ENCODE measurements around the gene JSRP1.
A peak's percentile ranks its signal among the peaks of the same experiment; 100 is the strongest.
"Not testable (repeated sequence)": the region's sequence is repeated elsewhere in the genome, so short reads cannot be mapped to it uniquely, and the experiment has no call there.

The JSRP1 gene

DNA sequence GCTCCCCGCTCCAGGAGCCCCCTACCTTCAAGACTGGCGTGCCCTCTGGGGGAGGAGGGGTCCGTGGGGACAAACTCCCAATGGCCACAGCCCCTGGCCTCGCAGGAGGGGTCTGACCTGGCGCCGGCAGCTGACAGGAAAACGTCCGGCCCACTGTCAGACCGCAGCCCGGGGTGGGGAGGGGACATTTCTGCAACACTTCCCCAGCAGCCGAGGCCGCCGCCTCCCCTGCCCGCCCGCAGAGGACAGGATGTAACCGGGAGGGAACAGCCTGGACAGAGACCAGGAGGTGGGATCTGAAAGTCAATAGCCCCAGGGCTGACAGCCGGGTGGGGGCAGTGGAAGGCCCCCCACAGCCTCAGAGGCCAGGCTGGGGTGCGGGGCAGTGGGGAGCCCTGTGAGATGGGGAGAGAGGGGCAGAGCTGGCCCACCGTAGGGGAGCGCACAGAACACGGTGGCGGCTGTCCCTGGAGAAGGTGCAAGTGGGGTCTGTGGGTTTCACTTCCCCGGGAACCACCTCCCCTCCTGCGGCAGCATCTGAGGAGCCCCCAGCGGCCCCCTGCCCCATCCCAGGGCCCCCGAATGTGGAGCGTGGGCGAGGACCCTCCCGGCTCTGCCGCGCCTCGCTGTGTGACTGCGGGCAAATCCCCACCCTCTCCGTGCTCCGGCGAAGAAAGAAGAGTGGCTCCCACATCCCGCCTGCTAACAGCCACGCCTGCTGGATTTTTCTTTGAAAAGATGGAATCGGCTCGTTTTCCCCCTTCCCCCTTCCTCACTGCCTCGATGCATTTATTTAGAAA lies 26.0 kb upstream of the JSRP1 start, which contains the start of gene PEAK3:
Gene PEAK3 (minus strand): TSS at position 114 of the 800 bp plus-strand sequence. CDS start 1,244 bp downstream, outside the sequence.
- FAIRE-seq: no peak

GRCh38 chr19:2281265-2282061 lies 25.2 kb upstream of the JSRP1 start:
- FAIRE-seq: not testable (repeated sequence)

- FAIRE-seq: no peak
These were observed 24.5 kb upstream of the JSRP1 start for GRCh38 chr19:2280633-2281264.

GRCh38 chr19:2278459-2279158 lies 22.4 kb upstream of the JSRP1 start:
- FAIRE-seq: no peak

GRCh38 chr19:2277138-2277537 lies 20.9 kb upstream of the JSRP1 start:
- no peak for FAIRE-seq

DNA sequence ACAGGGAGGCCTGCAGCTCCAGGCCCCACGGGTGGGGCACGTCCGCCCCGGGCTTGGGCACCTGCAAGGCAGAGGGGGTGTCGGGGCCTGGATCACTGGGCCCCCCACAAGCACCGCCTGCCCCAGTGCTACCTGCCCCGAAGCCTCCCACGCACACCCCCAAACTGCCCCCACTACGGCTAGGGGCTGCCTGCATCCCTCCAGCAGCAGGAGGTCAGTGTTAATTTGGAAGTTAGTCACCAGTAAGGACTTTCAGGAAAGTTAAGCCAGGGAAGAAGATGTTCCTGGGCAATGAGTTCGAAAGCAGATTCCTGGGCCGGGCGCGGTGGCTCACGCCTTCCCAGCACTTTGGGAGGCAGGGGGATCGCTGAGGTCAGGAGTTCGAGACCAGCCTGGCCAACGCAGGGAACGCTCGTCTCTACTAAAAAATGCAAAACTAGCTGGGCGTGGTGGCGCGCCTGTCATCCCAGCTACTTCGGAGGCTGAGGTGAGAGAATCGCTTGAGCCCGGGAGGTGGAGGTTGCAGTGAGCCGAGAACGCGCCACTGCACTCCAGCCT lies 20.3 kb upstream of the JSRP1 start:
- no peak for FAIRE-seq

- no peak for FAIRE-seq
These were observed 19.6 kb upstream of the JSRP1 start for GRCh38 chr19:2275588-2276428.

DNA sequence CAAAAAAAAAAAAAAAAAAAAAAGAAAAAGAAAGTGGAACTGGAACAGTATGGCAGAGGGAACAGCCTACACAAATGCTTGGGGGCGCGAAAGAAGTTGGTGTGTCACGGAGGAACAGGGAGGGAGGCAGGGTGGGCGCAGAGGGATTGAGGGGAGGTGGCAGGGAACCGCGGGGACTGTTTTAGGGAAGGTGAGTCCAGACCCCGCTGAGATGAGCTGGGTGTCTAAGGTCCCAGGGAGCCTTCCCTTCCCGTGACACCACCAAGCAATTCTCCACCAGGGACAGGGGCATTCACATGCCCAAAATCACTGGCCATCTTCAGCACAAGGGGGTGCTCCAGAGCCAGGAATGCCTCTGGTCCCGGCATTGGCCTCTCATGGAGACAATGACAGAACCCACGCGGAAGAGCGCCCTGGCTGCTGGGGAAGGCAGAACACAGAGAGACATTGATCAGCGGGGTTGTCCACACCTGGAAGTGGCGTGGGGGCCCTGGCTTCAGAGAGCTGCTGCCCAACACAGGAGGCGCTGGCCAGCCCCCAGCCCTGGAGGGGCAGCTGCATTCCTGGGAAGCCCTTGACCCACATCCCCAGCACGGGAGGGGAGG lies 18.8 kb upstream of the JSRP1 start:
- FAIRE-seq: no peak

DNA sequence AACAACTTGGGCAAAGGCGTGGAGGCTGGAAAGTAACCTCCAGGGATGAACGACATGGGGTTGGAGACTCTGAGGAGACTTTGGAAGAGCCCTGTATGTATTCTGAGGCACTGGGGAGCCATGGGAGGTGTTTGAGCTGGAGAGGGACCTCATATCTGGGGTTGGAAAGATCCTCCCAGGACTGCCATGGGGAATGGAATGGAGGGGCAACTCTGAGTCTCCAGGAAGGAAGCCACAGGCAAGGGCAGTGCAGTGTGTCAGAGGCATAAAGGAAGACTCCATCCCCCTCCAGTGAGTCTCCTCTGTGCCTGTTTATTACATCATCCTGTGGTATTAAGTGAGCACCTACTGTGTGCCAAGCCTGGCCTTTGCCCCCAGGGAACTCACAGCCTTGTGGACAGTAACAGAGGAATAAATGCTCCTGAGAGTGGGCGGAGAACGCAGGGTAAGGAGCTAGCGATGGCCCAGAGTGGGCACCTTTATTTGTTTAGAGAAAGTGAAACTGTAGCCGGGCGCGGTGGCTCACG lies 18.0 kb upstream of the JSRP1 start:
- no peak for FAIRE-seq

GRCh38 chr19:2273356-2274184 lies 17.4 kb upstream of the JSRP1 start:
- no peak for FAIRE-seq

DNA sequence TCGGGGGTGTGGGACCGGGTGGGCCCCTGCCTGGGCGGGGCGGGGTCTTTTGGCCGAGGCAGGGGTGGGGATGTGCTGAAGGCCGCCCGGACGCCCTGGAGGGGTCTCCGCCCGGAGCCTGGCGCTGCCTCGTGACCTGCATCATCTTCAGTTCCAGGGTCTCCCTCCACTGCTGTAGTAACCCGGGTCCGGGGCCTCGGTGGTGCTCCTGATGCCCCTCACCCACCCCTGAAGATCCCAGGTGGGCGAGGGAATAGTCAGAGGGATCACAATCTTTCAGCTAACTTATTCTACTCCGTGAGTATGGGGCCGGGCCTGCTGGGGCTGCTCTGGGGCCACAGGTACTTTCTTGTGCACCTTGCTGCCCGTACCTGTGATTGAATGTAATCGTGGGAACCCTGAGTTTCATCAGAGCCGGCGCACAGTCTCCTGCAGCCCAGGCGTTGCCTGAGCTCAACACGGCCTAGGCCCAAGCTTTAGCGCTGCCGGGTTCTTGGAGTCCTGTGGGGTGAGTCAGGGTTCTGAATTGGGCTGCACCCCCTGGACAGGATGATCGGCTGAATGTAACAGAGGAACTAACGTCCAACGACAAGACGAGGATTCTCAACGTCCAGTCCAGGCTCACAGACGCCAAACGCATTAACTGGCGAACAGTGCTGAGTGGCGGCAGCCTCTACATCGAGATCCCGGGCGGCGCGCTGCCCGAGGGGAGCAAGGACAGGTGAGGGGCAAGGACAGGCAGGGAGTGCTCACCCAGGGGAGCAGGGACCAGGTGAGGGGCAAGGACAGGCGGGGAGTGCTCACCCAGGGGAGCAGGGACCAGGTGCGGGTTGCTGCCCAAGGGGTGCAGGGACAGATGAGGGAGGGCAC lies 15.3 kb upstream of the JSRP1 start:
- FAIRE-seq: no peak

DNA sequence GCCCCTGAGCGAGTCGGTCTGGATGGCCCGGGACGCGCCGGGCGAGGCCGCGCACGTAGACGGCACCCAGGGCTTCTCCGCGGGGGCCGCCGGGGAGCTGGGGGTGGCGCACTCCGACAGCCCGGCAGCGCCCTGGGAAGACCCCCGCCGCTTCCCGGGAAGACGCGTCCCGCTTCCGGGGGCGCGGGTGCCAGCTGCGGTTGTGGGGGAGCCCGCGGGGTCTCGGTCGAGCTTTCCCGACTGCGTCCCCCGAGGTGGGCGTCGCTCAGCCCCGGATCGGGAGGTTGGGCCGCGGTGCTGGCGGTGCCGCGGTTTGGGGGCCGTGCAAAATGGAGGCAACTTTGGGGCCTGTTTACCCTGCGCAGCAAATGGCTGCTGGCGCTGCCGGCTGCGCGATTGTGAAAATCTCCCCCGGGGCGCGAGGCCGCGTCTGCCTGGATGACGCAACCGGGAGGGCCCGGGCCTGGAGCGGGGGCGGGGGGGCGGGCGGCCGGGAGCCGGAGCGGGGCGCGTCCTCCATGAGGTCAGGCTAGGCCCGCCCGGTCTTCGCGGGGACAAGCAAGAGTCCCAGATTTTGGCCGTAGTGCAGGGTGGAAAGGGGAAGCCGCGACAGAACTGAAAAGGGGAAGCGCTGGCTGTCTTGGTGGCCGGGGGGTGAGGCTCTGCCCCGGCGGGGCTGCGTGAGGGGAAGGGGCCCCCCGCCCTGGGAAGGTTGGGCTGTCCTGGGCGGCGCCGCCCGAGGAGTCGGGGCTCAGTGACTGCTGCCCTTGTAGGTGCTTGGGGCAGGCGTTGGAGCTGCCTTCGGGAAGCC lies 14.4 kb upstream of the JSRP1 start:
- no peak for FAIRE-seq

DNA sequence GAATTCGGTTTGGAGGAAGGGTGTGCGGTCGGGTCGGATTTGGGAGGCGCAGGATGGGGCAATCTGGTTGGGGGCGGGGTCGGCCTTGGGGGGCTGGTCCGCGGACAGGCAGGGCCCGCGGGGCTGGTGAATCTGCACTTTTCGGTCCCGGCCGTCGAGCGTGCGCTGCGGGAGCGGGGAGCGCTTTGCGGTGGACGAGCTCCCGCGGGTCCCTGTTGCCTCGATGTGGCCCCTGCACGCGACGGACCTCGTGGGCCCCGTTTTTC lies 13.9 kb upstream of the JSRP1 start:
- no peak for FAIRE-seq

DNA sequence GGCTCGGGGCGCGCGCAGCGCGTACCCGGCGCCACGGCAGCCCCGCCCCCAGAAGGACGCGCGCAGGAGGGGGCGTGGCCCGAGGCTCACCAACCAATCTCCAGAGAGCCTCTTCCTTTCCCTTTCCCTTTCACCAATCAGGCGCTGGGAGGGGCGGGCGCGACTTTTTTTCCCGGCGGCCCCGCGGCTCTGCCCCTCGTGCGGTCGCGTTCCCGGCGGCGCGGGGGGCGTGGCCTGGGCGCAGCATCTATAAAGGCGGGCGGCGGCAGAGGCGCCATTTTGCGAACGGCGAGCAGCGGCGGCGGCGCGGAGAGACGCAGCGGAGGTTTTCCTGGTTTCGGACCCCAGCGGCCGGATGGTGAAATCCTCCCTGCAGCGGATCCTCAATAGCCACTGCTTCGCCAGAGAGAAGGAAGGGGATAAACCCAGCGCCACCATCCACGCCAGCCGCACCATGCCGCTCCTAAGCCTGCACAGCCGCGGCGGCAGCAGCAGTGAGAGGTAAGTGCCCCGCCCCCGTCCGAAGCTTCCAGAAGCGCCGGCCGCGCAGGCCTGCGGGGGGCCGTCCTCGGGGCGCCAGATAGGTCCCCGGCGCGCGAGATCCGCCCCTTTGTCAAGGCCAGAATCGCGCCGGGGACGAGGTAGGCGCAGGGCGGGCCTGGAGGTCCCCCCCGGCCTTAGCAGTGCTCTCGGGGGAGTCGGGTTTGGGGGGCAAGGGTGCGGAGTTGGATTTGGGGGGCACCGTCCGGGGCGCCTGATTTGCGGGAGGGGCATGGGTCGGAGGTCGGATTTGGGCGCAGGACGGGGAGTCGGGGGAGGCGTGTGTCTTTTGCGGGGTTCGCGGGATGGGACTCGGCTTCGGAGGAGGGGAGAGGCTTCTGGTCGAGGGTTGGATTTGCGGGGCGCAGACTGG lies 13.3 kb upstream of the JSRP1 start:
- peak; percentile 70 for FAIRE-seq

DNA sequence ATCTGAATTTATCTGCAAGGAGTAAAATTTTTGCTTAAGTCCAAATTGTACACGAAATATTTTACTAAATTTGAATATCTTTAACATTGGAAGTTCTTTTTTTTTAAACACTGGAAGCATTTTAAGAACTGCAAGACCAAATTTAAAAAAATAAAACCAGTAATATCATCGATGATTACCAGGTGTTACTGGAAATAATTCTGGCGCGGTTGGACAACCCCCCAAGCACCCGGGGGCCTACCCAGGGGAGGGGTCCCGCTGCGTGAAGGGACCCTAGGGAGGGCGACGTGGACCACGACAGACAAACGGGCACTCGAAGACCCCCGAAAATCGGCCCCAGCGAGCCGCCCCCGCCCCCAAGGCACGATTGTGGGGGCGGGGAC lies 12.6 kb upstream of the JSRP1 start:
- FAIRE-seq: no peak

DNA sequence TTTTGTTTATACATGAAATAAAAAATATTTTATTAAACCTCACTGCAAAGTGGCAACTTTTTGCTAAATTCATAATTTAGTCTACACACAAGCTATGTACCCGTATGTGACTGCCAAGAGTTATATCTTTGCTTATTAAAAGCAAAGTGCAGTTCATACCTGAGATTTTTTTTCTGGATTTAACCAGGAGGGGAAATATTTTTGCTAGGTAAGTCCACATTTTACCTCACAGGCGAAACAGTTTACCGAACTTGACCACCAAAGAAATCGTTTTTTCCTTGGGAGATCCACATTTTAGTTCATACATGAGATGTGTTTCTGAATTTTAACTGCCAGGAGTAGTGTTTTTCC lies 12.2 kb upstream of the JSRP1 start:
- no peak for FAIRE-seq
